ENCODE data around the gene DHX8. TPM values are rescaled to one million over a fixed set of nuclear protein-coding genes. Genes with fewer than 3 reads are reported as not detected.

The DHX8 gene
- polyA plus RNA-seq, 3 donors: 21.8 to 35.6 (median 26.5) TPM

DNA sequence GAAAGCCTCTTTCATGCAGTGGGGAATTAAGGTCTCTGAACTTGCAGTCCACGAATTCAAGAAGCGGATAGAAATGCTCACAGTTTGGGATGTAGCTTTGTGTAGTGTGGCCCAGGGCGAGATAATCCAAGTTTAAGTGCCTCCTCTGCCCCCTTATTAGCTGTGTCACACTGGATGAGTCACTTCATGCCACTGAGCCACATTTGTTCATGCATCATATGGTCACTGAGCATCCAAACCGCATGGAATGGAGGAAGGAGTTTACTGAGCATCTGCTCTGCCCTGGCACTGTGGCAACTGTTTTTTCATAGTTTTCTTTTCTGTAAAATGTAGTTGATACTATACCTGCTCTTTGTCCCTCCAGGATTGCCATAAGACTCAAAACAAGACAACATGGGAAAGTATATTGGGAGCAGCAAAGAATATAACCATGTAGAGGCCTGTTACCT lies 15.1 kb upstream of the DHX8 start:
- no peaks in the 10 kb centered on the region for H3K9me3 Mint-ChIP-seq
- no peak overlapping the region for H3K4me3 Mint-ChIP-seq
- no peaks in the 10 kb centered on the region for H3K79me2 ChIP-seq (ENCODE audit: insufficient read depth, low read length)
- H3K4me2 ChIP-seq (replicated peaks; ENCODE audit: extremely low read depth, low read length, poor library complexity, severe bottlenecking): no peak overlapping the region
- no peaks in the 10 kb centered on the region for H3K36me3 ChIP-seq (replicated peaks in 1 of 2; ENCODE audit: control insufficient read depth in 1 of 2, insufficient read depth in 2 of 2, low read length in 2 of 2)
- H4K20me1 ChIP-seq (ENCODE audit: insufficient read depth, low read length): no peaks in the 10 kb centered on the region
- TF ChIP-seq, protein P1, sequence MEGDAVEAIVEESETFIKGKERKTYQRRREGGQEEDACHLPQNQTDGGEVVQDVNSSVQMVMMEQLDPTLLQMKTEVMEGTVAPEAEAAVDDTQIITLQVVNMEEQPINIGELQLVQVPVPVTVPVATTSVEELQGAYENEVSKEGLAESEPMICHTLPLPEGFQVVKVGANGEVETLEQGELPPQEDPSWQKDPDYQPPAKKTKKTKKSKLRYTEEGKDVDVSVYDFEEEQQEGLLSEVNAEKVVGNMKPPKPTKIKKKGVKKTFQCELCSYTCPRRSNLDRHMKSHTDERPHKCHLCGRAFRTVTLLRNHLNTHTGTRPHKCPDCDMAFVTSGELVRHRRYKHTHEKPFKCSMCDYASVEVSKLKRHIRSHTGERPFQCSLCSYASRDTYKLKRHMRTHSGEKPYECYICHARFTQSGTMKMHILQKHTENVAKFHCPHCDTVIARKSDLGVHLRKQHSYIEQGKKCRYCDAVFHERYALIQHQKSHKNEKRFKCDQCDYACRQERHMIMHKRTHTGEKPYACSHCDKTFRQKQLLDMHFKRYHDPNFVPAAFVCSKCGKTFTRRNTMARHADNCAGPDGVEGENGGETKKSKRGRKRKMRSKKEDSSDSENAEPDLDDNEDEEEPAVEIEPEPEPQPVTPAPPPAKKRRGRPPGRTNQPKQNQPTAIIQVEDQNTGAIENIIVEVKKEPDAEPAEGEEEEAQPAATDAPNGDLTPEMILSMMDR (IDR thresholded peaks at IDR 0.05): no peak
- H3K4me1 Mint-ChIP-seq: peaks cover 4% of the 10 kb centered on the region
- no peak overlapping the region for H3K4me3 ChIP-seq (replicated peaks in 1 of 3; ENCODE audit: low read depth in 2 of 3, low read length in 3 of 3)
- H3K27ac Mint-ChIP-seq: no peak overlapping the region
- 80% methylated on average over 2 of the region's 4 CpGs for WGBS (ENCODE audit: insufficient coverage)
- H3K27ac ChIP-seq (ENCODE audit: low read depth in 1 of 2, low read length in 2 of 2): no peak overlapping the region
- no peak overlapping the region for H3K9ac ChIP-seq (ENCODE audit: insufficient read depth, low read length, poor library complexity, severe bottlenecking)
- peak in 1 of 3 donors; percentile 24 for DNase-seq
- H3K27me3 Mint-ChIP-seq (ENCODE audit: low read depth in 3 of 3): peaks cover 2 to 9% (median 7%) of the 10 kb centered on the region in 3 donors
- no peaks in the 10 kb centered on the region for H3K36me3 Mint-ChIP-seq
- intact Hi-C loops (cut with micrococcal nuclease): no loop called here
- no peak overlapping the region for H2AFZ ChIP-seq (ENCODE audit: insufficient read depth, low read depth, low read length, poor library complexity, severe bottlenecking)
- H3K27me3 ChIP-seq (ENCODE audit: control insufficient read depth in 2 of 2, insufficient read depth in 2 of 2, low read length in 2 of 2): peaks cover 0 to 2% of the 10 kb centered on the region in 2 donors
- H3K4me1 ChIP-seq (ENCODE audit: control insufficient read depth in 1 of 2, insufficient read depth in 2 of 2, low read length in 2 of 2): no peaks in the 10 kb centered on the region
- H3K9me3 ChIP-seq (replicated peaks in 1 of 2; ENCODE audit: control insufficient read depth in 1 of 2, insufficient read depth in 1 of 2, low read length in 2 of 2): no peaks in the 10 kb centered on the region

DNA sequence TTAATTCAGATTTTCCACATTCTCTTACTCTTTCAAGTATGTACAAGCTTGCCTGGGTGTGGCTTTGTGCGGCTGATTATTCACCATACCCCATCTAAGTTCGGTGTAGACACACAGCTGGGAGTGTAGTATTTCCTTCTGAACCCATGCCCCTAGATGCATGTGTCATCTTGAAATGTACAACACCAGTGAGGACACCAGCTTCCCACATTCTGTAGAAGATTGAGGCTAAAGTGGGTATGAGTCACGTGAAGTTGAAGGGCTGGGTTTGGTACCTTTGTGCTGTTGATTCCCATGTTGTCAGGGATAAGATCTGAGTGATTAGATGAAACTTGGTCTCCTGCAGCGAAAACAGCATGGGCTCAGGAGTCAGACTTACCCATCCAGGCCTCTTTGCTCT lies 14.6 kb upstream of the DHX8 start:
- H3K4me3 Mint-ChIP-seq: no peak overlapping the region
- H3K36me3 Mint-ChIP-seq: no peaks in the 10 kb centered on the region
- H3K27me3 ChIP-seq (ENCODE audit: control insufficient read depth in 2 of 2, insufficient read depth in 2 of 2, low read length in 2 of 2): peaks cover 0 to 2% of the 10 kb centered on the region in 2 donors
- peaks cover 4% of the 10 kb centered on the region for H3K4me1 Mint-ChIP-seq
- peaks cover 2 to 9% (median 6%) of the 10 kb centered on the region in 3 donors for H3K27me3 Mint-ChIP-seq (ENCODE audit: low read depth in 3 of 3)
- H3K27ac Mint-ChIP-seq: no peak overlapping the region
- no peak overlapping the region for H3K4me2 ChIP-seq (replicated peaks; ENCODE audit: extremely low read depth, low read length, poor library complexity, severe bottlenecking)
- H4K20me1 ChIP-seq (ENCODE audit: insufficient read depth, low read length): no peaks in the 10 kb centered on the region
- H3K4me1 ChIP-seq (ENCODE audit: control insufficient read depth in 1 of 2, insufficient read depth in 2 of 2, low read length in 2 of 2): no peaks in the 10 kb centered on the region
- H3K36me3 ChIP-seq (replicated peaks in 1 of 2; ENCODE audit: control insufficient read depth in 1 of 2, insufficient read depth in 2 of 2, low read length in 2 of 2): no peaks in the 10 kb centered on the region
- intact Hi-C loops (cut with micrococcal nuclease): no loop called here
- H3K4me3 ChIP-seq (replicated peaks in 1 of 3; ENCODE audit: low read depth in 2 of 3, low read length in 3 of 3): no peak overlapping the region
- no peak for DNase-seq
- H3K27ac ChIP-seq (ENCODE audit: low read depth in 1 of 2, low read length in 2 of 2): no peak overlapping the region
- WGBS (ENCODE audit: insufficient coverage): 100% methylated on average over 1 of the region's 4 CpGs
- H3K9me3 Mint-ChIP-seq: no peaks in the 10 kb centered on the region
- no peak overlapping the region for H2AFZ ChIP-seq (ENCODE audit: insufficient read depth, low read depth, low read length, poor library complexity, severe bottlenecking)
- TF ChIP-seq, protein P1 (IDR thresholded peaks at IDR 0.05): no peak
- no peaks in the 10 kb centered on the region for H3K9me3 ChIP-seq (replicated peaks in 1 of 2; ENCODE audit: control insufficient read depth in 1 of 2, insufficient read depth in 1 of 2, low read length in 2 of 2)
- H3K79me2 ChIP-seq (ENCODE audit: insufficient read depth, low read length): no peaks in the 10 kb centered on the region
- H3K9ac ChIP-seq (ENCODE audit: insufficient read depth, low read length, poor library complexity, severe bottlenecking): no peak overlapping the region
